ENCODE measurements around the gene BZW1.
A peak's percentile ranks its signal among the peaks of the same experiment; 100 is the strongest.

Gene BZW1

DNA sequence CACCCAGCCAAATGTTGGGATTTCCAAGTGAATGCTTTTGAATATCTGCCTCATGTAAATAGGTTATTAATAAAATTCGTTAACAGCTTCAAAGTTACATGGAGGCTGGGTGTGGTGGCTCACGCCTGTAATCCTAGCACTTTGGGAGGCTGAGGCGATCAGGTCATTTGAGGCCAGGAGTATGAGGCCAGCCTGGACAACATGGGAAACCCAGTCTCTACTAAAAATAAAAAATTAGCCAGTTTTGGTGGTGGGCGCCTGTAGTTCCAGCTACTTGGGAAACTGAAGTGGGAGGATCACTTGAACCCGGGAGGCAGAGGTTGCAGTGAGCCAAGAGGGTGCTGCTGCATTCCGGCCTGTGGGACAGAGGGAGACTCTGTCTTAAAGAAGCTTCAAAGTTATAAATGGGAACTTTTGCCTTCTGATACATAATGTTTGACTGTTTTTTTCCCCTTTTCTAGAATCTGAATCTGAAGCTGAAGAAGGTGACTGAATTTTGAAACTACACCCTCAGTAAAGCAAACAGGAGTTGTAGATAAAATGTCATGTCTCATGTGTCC lies 10.1 kb downstream of the BZW1 start:
- H3K27ac ChIP-seq, result no peak overlapping the region
- H3K4me3 ChIP-seq, result no peak overlapping the region

DNA sequence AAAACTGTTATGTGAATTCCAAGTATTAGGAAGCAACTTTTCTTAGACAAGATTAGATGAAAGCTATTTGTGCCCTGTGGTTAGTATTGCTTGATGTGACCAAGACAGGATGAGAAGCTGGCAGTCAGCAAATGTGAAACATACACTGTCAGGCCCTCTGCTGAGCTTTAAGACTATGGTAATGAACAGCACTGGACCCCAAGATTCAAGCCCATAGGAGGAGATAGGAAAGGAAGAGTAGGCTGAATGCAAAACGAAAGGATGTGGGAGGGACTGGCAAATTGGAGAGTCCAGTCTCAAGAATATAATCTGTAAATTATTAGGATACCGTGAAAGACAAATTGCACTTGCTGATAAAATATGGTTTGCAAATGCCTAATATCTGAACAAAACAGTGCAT lies 16.4 kb downstream of the BZW1 start:
- H3K4me3 ChIP-seq, result no peak overlapping the region
- no peak overlapping the region for H3K27ac ChIP-seq

DNA sequence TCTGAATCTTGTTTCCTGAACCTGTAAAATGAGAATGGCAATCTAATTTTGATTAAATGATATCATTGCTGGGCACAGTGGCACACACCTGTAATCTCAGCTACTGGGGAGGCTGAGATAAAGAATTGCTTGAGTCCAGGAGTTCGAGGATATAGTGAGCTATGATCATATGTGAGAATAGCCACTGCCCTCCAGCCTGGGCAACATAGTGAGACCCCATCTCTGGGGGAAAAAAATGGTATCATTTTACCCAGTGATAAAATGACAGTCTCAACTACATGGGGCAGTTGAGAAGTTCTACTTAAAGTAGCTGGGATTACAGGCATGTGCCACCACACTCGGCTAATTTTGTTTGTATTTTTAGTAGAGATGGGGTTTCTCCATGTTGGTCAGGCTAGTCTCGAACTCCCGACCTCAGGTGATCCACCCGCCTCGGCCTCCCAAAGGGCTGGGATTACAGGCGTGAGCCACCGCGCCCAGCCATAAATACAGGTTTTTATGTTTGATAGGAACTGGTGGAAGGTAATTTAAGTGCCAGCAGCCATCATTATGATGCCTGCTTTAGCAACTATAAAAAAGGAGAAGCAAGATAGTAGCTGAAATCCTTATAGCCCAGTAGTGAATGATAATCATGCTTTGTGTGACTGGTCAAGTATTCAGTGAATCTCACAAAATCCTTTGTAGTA lies 17.0 kb downstream of the BZW1 start:
- Histone ChIP-seq H3K27ac (no peak overlapping the region), H3K4me3 (no peak overlapping the region)

DNA sequence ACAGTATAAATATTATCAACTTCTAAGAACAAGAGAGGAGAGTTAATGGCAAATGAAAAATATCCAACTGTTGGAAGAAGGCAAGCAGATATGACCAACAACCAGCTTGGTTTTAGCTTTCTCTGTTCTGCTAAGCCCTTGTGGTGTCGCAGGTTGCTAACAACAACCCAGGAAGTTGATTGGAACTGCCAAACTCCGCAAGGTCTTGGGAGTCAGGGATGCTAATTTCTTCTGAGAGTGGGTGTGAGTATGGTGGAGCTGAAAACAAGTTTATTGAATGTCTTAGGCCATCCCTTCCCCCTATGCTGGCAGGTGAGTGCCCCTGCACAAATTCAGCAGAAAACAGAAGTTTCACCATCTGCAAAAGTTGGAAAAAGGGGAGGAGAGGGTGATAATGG lies 17.5 kb downstream of the BZW1 start:
- Histone ChIP-seq H3K27ac (no peak overlapping the region), H3K4me3 (no peak overlapping the region)

DNA sequence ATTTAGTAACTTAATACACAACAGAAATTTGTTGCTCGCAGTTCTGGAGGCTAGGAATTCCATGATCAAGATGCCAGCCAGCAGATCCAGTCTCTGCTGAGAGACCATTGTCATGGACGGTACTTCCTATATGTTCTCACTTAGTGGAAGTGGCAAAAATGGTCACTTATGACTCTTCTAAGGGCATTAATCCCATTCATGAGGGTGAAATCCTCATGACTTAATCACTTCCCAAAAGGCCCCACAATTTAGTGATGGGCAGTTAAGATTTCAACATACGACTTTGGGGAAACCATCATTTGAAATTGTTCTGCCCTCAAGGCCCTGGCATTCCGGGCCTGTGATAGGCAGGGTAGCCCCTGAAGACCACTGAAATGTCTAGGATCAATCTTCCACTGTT lies 23.0 kb downstream of the BZW1 start:
- H3K27ac ChIP-seq, result no peak overlapping the region
- no peak overlapping the region for H3K4me3 ChIP-seq

DNA sequence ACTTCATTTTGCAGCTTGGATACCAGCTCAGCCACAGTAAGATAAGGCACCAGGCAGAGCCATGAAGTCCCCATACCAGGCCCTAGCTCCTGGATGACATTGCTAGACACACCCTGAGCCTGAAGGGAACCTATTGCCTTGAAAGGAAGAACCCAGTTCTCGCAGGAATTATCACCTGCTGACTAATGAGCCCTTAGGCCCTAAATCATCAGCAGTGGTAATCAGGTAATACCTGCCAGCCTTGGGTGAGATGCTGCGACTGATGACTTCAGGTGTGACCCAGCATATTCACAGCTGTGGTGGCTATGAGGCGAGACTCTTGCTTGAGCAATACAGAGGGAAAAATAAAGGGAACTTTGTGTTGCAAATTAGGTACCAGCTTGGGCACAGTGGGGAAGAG lies 27.8 kb downstream of the BZW1 start:
- no peak overlapping the region for H3K4me3 ChIP-seq

DNA sequence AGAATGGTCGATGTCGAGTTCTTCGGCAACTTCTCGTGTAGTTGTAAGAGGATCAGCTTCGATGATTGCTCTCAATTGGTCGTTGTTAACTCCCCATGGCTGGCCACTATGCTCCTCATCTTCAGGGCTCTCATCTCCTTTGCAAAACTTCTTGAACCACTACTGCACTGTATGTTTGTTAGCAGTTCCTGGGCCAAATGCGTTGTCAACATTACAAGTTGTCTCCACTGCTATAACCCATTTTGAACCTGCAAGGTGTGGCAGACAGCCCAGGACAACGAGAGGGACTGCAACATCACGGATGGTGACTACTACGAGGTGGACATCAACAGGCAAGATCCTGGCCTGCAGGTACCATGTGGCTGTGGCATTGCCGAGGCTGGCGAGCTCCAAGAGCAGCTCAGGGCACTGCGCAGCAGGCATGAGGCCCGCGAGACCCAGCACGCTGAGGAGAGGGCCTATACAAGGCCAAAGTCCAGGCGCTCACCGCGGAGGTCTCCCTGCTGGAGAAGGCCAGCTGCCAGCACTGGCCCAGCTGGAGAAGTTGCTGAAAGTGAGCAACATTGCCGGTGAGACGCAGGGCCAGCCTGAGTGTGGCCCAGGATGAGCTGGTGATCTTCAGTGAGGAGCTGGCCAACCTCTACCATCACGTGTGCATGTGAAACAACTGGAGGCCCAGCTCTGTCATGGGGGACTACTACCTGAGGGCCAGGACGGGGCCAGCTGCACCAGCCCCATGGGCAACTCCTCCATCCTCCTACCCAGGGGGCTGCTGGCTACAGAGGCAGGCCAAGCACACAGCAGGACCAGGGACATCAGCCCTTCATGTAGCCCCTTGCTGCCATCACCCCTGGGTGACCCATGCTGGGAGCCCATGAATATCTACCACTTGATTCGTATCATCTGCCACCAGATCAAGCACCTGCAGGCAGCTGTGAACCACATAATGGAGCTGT lies 32.6 kb downstream of the BZW1 start:
- no peak overlapping the region for H3K4me3 ChIP-seq
- no peak overlapping the region for H3K27ac ChIP-seq

More for the DNA sequence above, 27.8 kb downstream of the BZW1 start:
- H3K27ac ChIP-seq, result peak overlapping the region in 2 of 21 experiments; percentile 39 to 65

DNA sequence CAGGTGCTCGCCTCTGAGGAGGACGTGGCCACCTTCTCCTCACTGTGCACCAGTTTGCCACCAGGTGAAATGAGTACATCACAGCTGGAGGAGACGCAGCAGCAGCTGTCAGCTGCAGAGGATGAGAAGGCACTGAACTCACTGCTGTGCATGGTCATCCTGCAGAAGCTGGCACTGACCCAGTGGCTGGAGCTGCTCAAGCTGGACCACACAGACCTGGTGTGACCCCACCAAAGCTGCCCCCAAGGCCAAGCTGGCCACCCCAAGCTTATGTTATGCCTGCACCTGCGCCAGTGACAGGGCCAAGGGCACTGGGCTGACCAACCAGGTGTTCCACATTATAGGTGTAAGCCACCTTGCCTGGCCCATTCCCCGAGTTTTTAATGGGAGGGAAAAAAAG lies 33.5 kb downstream of the BZW1 start:
- no peak overlapping the region for H3K27ac ChIP-seq
- H3K4me3 ChIP-seq, result no peak overlapping the region

DNA sequence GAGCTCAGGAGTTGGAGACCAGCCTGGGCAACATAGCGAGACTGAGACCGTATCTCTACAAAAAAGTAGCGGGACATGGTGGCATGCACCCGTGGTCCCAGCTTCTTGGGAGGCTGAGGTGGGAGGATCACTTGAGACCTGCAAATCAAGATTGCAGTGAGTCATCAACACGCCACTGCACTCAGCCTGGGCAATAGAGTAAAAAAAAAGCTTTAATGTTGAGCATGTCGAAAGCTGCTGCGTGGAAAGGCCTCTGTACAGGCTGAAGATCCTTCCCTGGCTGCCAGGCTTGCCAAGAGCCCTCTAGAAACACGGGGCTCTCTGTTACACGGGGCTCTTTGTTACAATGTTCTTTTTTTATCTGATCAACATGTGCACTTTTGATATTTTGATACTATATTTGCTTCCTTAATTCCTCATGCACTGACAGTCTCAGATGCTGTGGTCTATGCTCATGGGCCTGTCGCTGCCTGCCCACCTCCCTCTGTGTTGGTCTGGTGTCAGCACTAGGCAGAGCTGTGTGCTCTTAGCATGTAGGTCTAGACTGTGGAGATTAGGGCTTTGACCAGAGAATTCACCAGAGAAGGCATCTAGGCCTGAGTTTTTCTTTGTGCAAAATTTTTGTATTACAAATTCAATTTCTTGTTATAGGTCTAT lies 34.1 kb downstream of the BZW1 start:
- Histone ChIP-seq H3K4me3 (no peak overlapping the region), H3K27ac (peak overlapping the region in 1 of 21 experiments; percentile 35)

DNA sequence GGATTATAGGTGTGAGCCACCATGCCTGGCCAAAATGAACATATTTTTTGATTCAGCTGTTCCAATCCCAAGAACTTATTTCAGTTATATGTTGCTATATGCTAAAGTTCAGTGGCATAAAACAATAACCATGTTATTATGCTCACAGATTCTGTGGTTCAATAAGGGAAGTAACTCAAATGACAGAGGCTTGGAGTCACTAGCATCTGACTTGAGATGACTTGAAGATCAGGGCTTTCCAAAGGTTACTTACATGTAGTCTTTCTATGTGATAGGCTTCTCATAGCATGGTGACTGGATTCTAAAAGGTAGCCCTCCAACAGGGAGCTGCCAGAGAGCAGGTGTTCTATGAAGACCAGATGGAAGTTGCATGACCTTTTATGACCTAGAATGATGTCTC lies 35.6 kb downstream of the BZW1 start:
- H3K27ac ChIP-seq, result no peak overlapping the region
- H3K4me3 ChIP-seq, result no peak overlapping the region

DNA sequence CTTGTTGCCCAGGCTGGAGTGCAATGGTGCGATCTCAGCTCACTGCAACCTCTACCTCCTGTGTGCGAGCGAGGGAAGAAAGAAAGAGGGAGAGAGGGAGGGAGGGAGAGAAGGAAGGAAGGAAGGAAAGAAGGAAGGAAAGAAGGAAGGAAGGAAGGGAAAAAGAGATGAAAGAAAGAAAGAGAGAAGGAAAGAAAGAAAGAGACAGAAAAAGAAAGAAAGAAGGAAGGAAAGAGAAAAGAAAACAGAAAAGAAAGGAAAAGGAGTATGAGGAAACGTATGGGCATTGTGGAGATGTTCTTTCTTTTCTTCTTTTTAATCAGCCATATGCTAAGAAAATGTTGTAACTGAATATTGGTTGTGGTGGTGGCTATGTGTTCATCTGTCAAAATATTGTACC lies 36.2 kb downstream of the BZW1 start:
- Histone ChIP-seq H3K27ac (no peak overlapping the region), H3K4me3 (no peak overlapping the region)

DNA sequence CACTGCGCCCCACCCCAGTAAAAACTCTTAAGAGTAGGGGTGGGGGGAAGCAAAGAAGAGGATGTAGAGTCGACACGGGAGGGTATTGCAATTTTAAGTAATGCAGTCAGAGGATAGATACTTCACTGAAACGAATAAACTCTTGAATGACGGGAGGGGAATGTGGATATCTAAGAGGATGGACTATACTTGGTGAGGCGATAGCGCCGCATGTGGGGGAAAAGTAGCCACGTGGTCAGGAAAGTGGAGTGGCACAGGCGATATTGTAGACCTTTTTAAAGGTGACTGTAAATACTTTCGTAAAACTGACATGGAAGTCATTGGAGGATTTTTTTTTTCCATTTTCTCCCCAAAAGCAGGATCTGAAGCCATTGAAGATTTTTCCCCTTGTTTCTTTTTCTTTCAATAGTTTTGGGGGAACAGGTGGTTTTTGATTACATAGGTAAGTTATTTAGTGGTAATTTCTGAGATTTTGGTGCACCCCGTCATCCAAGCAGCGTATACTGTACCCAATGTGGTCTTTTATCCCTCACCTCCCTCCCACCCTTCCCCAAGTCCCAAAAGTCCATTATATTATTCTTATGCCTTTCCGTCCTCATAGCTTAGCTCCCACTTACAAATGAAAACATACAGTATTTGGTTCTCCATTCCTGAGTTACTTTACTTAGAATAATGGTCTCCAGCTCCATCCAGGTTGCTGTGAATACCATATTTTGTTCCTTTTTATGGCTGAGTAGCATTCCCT lies 39.0 kb downstream of the BZW1 start:
- no peak overlapping the region for H3K27ac ChIP-seq
- no peak overlapping the region for H3K4me3 ChIP-seq

DNA sequence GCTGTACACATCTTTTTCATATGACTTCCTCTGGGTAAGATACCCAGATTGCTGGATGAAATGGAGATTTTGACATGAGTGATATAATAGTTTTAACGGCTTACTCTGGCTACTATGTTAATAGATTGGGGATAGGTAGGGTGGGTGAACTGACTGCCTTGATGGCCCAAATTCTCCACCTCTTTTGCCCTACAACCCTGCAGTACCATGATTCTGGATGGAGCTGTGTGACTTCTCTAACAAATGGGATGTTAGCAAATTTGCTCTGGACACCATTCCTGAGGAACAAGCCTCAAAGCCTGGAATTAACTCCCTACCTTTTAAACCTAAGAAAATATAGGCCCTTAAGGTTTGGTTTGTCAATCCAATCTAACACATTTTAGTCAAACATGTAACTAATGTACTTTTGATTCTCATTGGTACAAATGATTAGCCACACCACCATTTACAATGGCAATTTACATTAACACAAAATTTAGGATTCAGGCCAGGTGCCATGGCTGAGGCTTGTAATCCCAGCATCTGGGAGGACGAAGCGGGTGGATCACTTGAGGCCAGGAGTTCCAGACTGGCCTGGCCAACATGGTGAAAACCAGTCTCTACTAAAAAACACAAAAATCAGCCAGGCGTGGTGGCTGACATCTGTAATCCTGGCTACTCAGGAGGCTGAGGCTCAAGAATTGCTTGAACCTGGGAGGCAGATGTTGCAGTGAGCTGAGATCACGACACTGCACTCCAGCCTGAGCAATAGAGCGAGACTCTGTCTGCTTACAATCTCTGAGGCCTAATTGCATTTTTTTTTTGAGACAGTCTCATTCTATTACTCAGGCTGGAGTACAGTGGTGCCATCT lies 39.9 kb downstream of the BZW1 start:
- Histone ChIP-seq H3K4me3 (no peak overlapping the region), H3K27ac (no peak overlapping the region)

DNA sequence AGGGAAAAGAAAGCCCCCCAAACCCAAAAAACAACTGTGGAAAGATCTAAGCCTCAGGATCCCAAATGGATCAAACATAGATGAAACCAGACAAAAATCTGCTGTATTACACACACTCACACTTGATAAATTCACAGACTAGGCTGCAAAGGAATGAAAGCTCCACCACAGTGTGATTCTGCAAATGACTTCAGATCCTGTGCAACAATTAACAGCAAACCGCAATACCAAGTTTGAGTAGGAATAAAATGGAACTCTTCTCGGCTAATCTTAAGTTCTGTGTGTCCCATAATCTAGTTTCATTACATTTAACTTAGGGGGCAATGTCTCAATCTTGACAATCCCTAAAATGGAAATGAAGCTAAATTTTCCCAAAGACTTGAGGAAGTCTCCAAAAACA lies 40.9 kb downstream of the BZW1 start:
- peak overlapping the region in 1 of 21 experiments; percentile 3 for H3K27ac ChIP-seq
- H3K4me3 ChIP-seq, result no peak overlapping the region

DNA sequence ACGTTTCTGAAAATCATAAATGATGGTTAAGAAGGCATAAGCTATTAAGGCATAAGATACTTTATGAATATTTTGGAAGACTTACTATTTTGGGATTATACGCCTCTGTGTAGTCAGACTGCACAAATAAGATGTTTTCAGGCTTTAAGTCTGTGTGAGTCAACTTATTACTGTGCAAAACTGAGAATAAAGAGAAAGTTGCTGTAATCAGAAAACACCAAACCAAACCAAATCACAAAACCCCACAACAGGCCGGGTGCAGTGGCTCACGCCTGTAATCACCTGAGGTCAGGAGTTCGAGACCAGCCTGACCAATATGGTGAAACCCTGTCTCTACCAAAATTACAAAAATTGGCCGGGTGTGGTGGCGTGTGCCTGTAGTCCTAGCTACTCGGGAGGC lies 45.1 kb downstream of the BZW1 start:
- Histone ChIP-seq H3K27ac (no peak overlapping the region), H3K4me3 (no peak overlapping the region)

DNA sequence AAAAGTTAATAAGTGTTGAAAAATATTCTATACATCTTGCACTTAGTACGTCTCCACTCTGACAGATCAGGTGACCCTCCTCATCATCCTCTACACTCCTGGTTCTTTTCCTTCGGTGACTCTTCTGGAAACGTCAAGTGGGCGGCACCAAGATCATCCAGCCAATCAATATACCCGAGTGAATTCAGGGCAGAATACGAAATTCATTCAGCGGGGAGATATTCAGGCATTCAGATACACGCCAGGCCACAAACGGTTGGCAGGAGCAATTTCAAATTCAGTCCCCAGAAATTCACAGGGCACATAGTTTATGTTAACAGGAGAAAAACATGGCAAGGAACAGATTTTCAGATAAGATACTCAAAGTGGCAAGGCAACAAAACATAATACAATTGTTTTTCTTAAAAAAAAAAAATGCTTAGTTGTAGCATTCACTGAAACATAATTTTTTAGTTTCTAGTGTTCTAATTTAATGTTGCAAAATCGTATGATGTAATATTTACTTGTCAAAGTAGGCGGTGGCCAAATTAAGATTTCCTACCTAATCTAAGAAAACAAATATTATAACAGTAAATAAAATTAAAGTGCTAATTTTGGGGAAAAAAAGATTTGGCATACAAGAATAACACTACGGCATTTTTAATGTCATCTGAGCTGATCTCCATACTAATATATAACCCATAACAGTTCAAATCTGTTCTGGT lies 48.5 kb downstream of the BZW1 start:
- Histone ChIP-seq H3K27ac (peak overlapping the region in 2 of 21 experiments; percentile 21 to 49), H3K4me3 (peak overlapping the region in 3 of 7 experiments; percentile 67 to 82 (median 79))

DNA sequence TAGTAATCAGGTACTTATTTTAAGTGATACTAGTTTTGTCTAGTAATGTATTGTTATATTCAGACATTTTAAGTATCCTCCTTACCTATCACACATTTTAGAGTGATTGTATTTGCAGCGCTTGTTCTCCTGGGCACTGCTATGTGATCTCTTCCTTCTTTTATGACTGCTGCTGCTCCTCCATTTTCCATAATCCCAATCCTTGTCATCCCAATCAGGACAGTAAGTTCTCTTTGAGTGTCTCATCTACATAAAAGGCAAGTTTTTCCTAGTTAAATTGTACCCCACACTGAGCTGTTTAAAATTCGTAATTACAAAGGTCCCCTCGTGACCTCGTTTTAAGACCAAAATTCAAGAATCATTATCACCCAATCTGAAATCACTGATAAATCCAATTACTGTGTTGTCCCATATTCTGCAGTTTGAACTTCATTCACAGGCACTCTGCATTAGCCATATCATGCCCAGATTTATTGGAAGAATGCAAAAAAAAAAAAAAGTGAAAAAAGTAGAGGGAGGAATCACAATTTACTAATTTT lies 50.0 kb downstream of the BZW1 start:
- Histone ChIP-seq H3K27ac (peak overlapping the region in 12 of 21 experiments; percentile 2 to 100 (median 100)), H3K4me3 (peak overlapping the region; percentile 67 to 100 (median 82))

DNA sequence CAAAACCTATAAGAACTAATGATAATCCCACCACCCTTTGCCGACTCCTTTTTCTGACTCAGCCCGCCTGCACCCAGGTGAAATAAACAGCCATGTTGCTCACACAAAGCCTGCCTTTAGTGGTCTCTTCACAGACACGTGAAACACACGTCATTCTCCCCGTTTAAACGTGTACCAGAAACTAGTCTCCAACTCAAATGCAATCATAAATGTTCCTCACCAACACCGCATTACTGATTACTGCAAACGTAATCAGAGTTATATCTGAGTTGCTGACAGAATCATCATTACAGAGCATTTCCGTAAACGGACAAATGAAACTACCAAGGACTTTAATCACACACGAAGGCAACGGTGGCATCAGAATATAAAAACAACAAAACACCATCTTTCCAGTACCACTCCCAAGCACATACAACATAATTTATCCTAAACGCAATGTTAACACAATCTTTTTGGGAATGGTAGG lies 50.9 kb downstream of the BZW1 start:
- peak overlapping the region; percentile 67 to 100 (median 82) for H3K4me3 ChIP-seq
- H3K27ac ChIP-seq, result peak overlapping the region; percentile 2 to 100 (median 100)

Data from skin epidermis (tissue), 12 donors.